ENCODE measurements around the gene FAXC. TPM values are rescaled to one million over a fixed set of nuclear protein-coding genes. Genes with fewer than 3 reads are reported as not detected.
"Not testable (repeated sequence)": the region's sequence is repeated elsewhere in the genome, so short reads cannot be mapped to it uniquely, and the experiment has no call there.

FAXC gene
- polyA plus RNA-seq, 1 donor, result 4.9 TPM

GRCh38 chr6:99294786-99295185 lies 54.7 kb downstream of the FAXC start:
- H3K27ac ChIP-seq (ENCODE audit: low read length), result no peak overlapping the region
- no CpG with 5 or more reads among the region's 6 CpGs for WGBS (ENCODE audit: insufficient coverage, low lambda C conversion rate)
- H3K4me3 ChIP-seq (ENCODE audit: low read length), result no peak overlapping the region

GRCh38 chr6:99289701-99290100 lies 59.8 kb downstream of the FAXC start:
- WGBS (ENCODE audit: insufficient coverage, low lambda C conversion rate), result no CpG with 5 or more reads among the region's 2 CpGs
- no peaks in the 10 kb centered on the region for H3K36me3 ChIP-seq (ENCODE audit: control insufficient read depth, insufficient read depth, low read length)
- no peak for DNase-seq
- H3K4me3 ChIP-seq (ENCODE audit: low read length), result no peak overlapping the region
- H3K9me3 ChIP-seq (ENCODE audit: control insufficient read depth, low read depth, low read length), result no peaks in the 10 kb centered on the region
- no peaks in the 10 kb centered on the region for H3K4me1 ChIP-seq (ENCODE audit: control insufficient read depth, insufficient read depth, low read length)
- H3K27ac ChIP-seq (ENCODE audit: low read length), result no peak overlapping the region
- H3K27me3 ChIP-seq (ENCODE audit: control insufficient read depth, insufficient read depth, low read length), result no peaks in the 10 kb centered on the region

More at GRCh38 chr6:99294786-99295185, 54.7 kb downstream of the FAXC start:
- no peaks in the 10 kb centered on the region for H3K27me3 ChIP-seq (ENCODE audit: control insufficient read depth, insufficient read depth, low read length)
- no peaks in the 10 kb centered on the region for H3K36me3 ChIP-seq (ENCODE audit: control insufficient read depth, insufficient read depth, low read length)
- H3K9me3 ChIP-seq (ENCODE audit: control insufficient read depth, low read depth, low read length), result no peaks in the 10 kb centered on the region
- DNase-seq, result no peak
- no peaks in the 10 kb centered on the region for H3K4me1 ChIP-seq (ENCODE audit: control insufficient read depth, insufficient read depth, low read length)

- WGBS (ENCODE audit: insufficient coverage, low lambda C conversion rate), result no CpG with 5 or more reads among the region's 4 CpGs
- H3K4me3 ChIP-seq (ENCODE audit: low read length), result no peak overlapping the region
These were observed 60.8 kb downstream of the FAXC start for GRCh38 chr6:99288668-99289067.

GRCh38 chr6:99287523-99287922 lies 62.0 kb downstream of the FAXC start:
- no CpG with 5 or more reads among the region's 2 CpGs for WGBS (ENCODE audit: insufficient coverage, low lambda C conversion rate)
- Histone ChIP-seq H3K4me1 (ENCODE audit: control insufficient read depth, insufficient read depth, low read length) (no peaks in the 10 kb centered on the region), H3K9me3 (ENCODE audit: control insufficient read depth, low read depth, low read length) (no peaks in the 10 kb centered on the region), H3K27ac (ENCODE audit: low read length) (no peak overlapping the region), H3K36me3 (ENCODE audit: control insufficient read depth, insufficient read depth, low read length) (no peaks in the 10 kb centered on the region), H3K4me3 (ENCODE audit: low read length) (no peak overlapping the region), H3K27me3 (ENCODE audit: control insufficient read depth, insufficient read depth, low read length) (no peaks in the 10 kb centered on the region)
- no peak for DNase-seq

More at GRCh38 chr6:99288668-99289067, 60.8 kb downstream of the FAXC start:
- Histone ChIP-seq H3K9me3 (ENCODE audit: control insufficient read depth, low read depth, low read length) (no peaks in the 10 kb centered on the region), H3K4me1 (ENCODE audit: control insufficient read depth, insufficient read depth, low read length) (no peaks in the 10 kb centered on the region), H3K36me3 (ENCODE audit: control insufficient read depth, insufficient read depth, low read length) (no peaks in the 10 kb centered on the region), H3K27ac (ENCODE audit: low read length) (no peak overlapping the region), H3K27me3 (ENCODE audit: control insufficient read depth, insufficient read depth, low read length) (no peaks in the 10 kb centered on the region)
- DNase-seq, result no peak

GRCh38 chr6:99285881-99286280 lies 63.6 kb downstream of the FAXC start:
- Histone ChIP-seq H3K9me3 (ENCODE audit: control insufficient read depth, low read depth, low read length) (no peaks in the 10 kb centered on the region), H3K27me3 (ENCODE audit: control insufficient read depth, insufficient read depth, low read length) (no peaks in the 10 kb centered on the region), H3K36me3 (ENCODE audit: control insufficient read depth, insufficient read depth, low read length) (no peaks in the 10 kb centered on the region), H3K4me3 (ENCODE audit: low read length) (no peak overlapping the region), H3K4me1 (ENCODE audit: control insufficient read depth, insufficient read depth, low read length) (no peaks in the 10 kb centered on the region), H3K27ac (ENCODE audit: low read length) (no peak overlapping the region)
- no CpG with 5 or more reads among the region's 4 CpGs for WGBS (ENCODE audit: insufficient coverage, low lambda C conversion rate)
- DNase-seq, result no peak

- H3K4me3 ChIP-seq (ENCODE audit: low read length), result no peak overlapping the region
- no peaks in the 10 kb centered on the region for H3K4me1 ChIP-seq (ENCODE audit: control insufficient read depth, insufficient read depth, low read length)
- H3K9me3 ChIP-seq (ENCODE audit: control insufficient read depth, low read depth, low read length), result no peaks in the 10 kb centered on the region
- no peaks in the 10 kb centered on the region for H3K27me3 ChIP-seq (ENCODE audit: control insufficient read depth, insufficient read depth, low read length)
- H3K27ac ChIP-seq (ENCODE audit: low read length), result no peak overlapping the region
- WGBS (ENCODE audit: insufficient coverage, low lambda C conversion rate), result 71% methylated on average over 1 of the region's 4 CpGs
- no peaks in the 10 kb centered on the region for H3K36me3 ChIP-seq (ENCODE audit: control insufficient read depth, insufficient read depth, low read length)
- no peak for DNase-seq
These were observed 66.9 kb downstream of the FAXC start for GRCh38 chr6:99282479-99283062.

- no peak overlapping the region for H3K4me3 ChIP-seq (ENCODE audit: low read length)
- DNase-seq, result no peak
- no peaks in the 10 kb centered on the region for H3K36me3 ChIP-seq (ENCODE audit: control insufficient read depth, insufficient read depth, low read length)
- no peak overlapping the region for H3K27ac ChIP-seq (ENCODE audit: low read length)
- H3K27me3 ChIP-seq (ENCODE audit: control insufficient read depth, insufficient read depth, low read length), result no peaks in the 10 kb centered on the region
- no peaks in the 10 kb centered on the region for H3K4me1 ChIP-seq (ENCODE audit: control insufficient read depth, insufficient read depth, low read length)
- WGBS (ENCODE audit: insufficient coverage, low lambda C conversion rate), result 100% methylated on average over 1 of the region's 2 CpGs
- H3K9me3 ChIP-seq (ENCODE audit: control insufficient read depth, low read depth, low read length), result no peaks in the 10 kb centered on the region
These were observed 72.7 kb downstream of the FAXC start for GRCh38 chr6:99276747-99277146.

GRCh38 chr6:99270826-99271225 lies 78.6 kb downstream of the FAXC start:
- WGBS (ENCODE audit: insufficient coverage, low lambda C conversion rate), result 100% methylated on average over 3 of the region's 7 CpGs

GRCh38 chr6:99270030-99270429 lies 79.4 kb downstream of the FAXC start:
- Histone ChIP-seq H3K27me3 (ENCODE audit: control insufficient read depth, insufficient read depth, low read length) (no peaks in the 10 kb centered on the region), H3K4me3 (ENCODE audit: low read length) (no peak overlapping the region), H3K27ac (ENCODE audit: low read length) (no peak overlapping the region), H3K9me3 (ENCODE audit: control insufficient read depth, low read depth, low read length) (no peaks in the 10 kb centered on the region), H3K36me3 (ENCODE audit: control insufficient read depth, insufficient read depth, low read length) (no peaks in the 10 kb centered on the region), H3K4me1 (ENCODE audit: control insufficient read depth, insufficient read depth, low read length) (no peaks in the 10 kb centered on the region)
- no CpG with 5 or more reads among the region's 2 CpGs for WGBS (ENCODE audit: insufficient coverage, low lambda C conversion rate)
- DNase-seq, result no peak

More at GRCh38 chr6:99270826-99271225, 78.6 kb downstream of the FAXC start:
- Histone ChIP-seq H3K4me3 (ENCODE audit: low read length) (no peak overlapping the region), H3K9me3 (ENCODE audit: control insufficient read depth, low read depth, low read length) (no peaks in the 10 kb centered on the region), H3K27ac (ENCODE audit: low read length) (no peak overlapping the region), H3K4me1 (ENCODE audit: control insufficient read depth, insufficient read depth, low read length) (no peaks in the 10 kb centered on the region), H3K27me3 (ENCODE audit: control insufficient read depth, insufficient read depth, low read length) (no peaks in the 10 kb centered on the region), H3K36me3 (ENCODE audit: control insufficient read depth, insufficient read depth, low read length) (no peaks in the 10 kb centered on the region)
- DNase-seq, result no peak

GRCh38 chr6:99269207-99269606 lies 80.3 kb downstream of the FAXC start:
- DNase-seq, result no peak
- 43% methylated on average over 1 of the region's 3 CpGs for WGBS (ENCODE audit: insufficient coverage, low lambda C conversion rate)
- no peaks in the 10 kb centered on the region for H3K9me3 ChIP-seq (ENCODE audit: control insufficient read depth, low read depth, low read length)
- H3K4me3 ChIP-seq (ENCODE audit: low read length), result no peak overlapping the region
- no peaks in the 10 kb centered on the region for H3K27me3 ChIP-seq (ENCODE audit: control insufficient read depth, insufficient read depth, low read length)
- no peak overlapping the region for H3K27ac ChIP-seq (ENCODE audit: low read length)
- H3K36me3 ChIP-seq (ENCODE audit: control insufficient read depth, insufficient read depth, low read length), result no peaks in the 10 kb centered on the region
- no peaks in the 10 kb centered on the region for H3K4me1 ChIP-seq (ENCODE audit: control insufficient read depth, insufficient read depth, low read length)

- not testable (repeated sequence) for DNase-seq; H3K27ac ChIP-seq (ENCODE audit: low read length); H3K36me3 ChIP-seq (ENCODE audit: control insufficient read depth, insufficient read depth, low read length); H3K4me1 ChIP-seq (ENCODE audit: control insufficient read depth, insufficient read depth, low read length); H3K9me3 ChIP-seq (ENCODE audit: control insufficient read depth, low read depth, low read length); H3K4me3 ChIP-seq (ENCODE audit: low read length); H3K27me3 ChIP-seq (ENCODE audit: control insufficient read depth, insufficient read depth, low read length)
- WGBS (ENCODE audit: insufficient coverage, low lambda C conversion rate), result no CpG with 5 or more reads among the region's 5 CpGs
These were observed 82.5 kb downstream of the FAXC start for GRCh38 chr6:99266996-99267395.
